Trophoblast cell (in vitro differentiated cells and primary cell): Measurements from ENCODE around the gene EPHB2.

Experiments
- DNase-seq, 2 donors: peaks; one replicate each; pipeline ENCODE4 v3.0.0-alpha.2; 2016
- H2AFZ ChIP-seq: 2 replicates; pipeline ENCODE4 v1.6.1; 2013; ENCODE audit warnings: low read length, moderate library complexity, mild to moderate bottlenecking; ENCODE audit not compliant: insufficient read depth, poor library complexity
- H2AK5ac ChIP-seq: 2 replicates; pipeline ENCODE4 v1.6.1; 2013; ENCODE audit warnings: mild to moderate bottlenecking, low read length
- H2BK120ac ChIP-seq: 2 replicates; pipeline ENCODE4 v1.6.1; 2013; ENCODE audit warnings: low read length, mild to moderate bottlenecking, moderate library complexity; ENCODE audit not compliant: insufficient read depth, poor library complexity
- H2BK12ac ChIP-seq: 2 replicates; pipeline ENCODE4 v1.6.1; 2013; ENCODE audit warnings: mild to moderate bottlenecking, low read length, moderate library complexity
- H2BK5ac ChIP-seq: 2 replicates; pipeline ENCODE4 v1.6.1; 2013; ENCODE audit warnings: low read length, low read depth, moderate library complexity, mild to moderate bottlenecking; ENCODE audit not compliant: poor library complexity
- H3K14ac ChIP-seq: 2 replicates; pipeline ENCODE4 v1.6.1; 2013; ENCODE audit warnings: mild to moderate bottlenecking, low read length
- H3K18ac ChIP-seq: 2 replicates; pipeline ENCODE4 v1.6.1; 2013; ENCODE audit warnings: mild to moderate bottlenecking, low read length
- H3K23ac ChIP-seq: 2 replicates; pipeline ENCODE4 v1.6.1; 2013; ENCODE audit warnings: low read length
- H3K27ac ChIP-seq: 2 replicates; pipeline ENCODE4 v1.5.1; 2013; ENCODE audit warnings: low read depth, mild to moderate bottlenecking, inconsistent platforms, low read length, moderate library complexity
- H3K27me3 ChIP-seq: 2 replicates; pipeline ENCODE4 v1.6.1; 2013; ENCODE audit warnings: inconsistent platforms, mild to moderate bottlenecking, low read length, moderate library complexity; ENCODE audit not compliant: insufficient read depth
- H3K36me3 ChIP-seq, 2 experiments: 1 replicate in 1 of 2; 2 replicates in 1 of 2; pipeline ENCODE4 v1.6.1; 2013; ENCODE audit warnings: low read length in 2 of 2, mild to moderate bottlenecking in 2 of 2, moderate library complexity in 1 of 2; ENCODE audit not compliant: insufficient read depth in 2 of 2, control insufficient read depth in 1 of 2
- H3K4ac ChIP-seq: 2 replicates; pipeline ENCODE4 v1.6.1; 2013; ENCODE audit warnings: low read depth, mild to moderate bottlenecking, low read length, moderate library complexity
- H3K4me1 ChIP-seq, 2 experiments: 1 replicate in 1 of 2; 2 replicates in 1 of 2; pipeline ENCODE4 v1.6.1; 2013; ENCODE audit warnings: low read length in 2 of 2, mild to moderate bottlenecking in 2 of 2, moderate library complexity in 1 of 2; ENCODE audit not compliant: insufficient read depth in 2 of 2, control insufficient read depth in 1 of 2
- H3K4me2 ChIP-seq: 2 replicates; pipeline ENCODE4 v1.6.1; 2013; ENCODE audit warnings: inconsistent platforms, mild to moderate bottlenecking, low read length, moderate library complexity
- H3K4me3 ChIP-seq: 2 replicates; pipeline ENCODE4 v1.5.1; 2013; ENCODE audit warnings: mild to moderate bottlenecking, low read depth, low read length, inconsistent platforms
- H3K79me1 ChIP-seq: one replicate; pipeline ENCODE4 v1.6.1; 2013; ENCODE audit warnings: low read length
- H3K79me2 ChIP-seq: 2 replicates; pipeline ENCODE4 v1.6.1; 2013; ENCODE audit warnings: low read length, mild to moderate bottlenecking; ENCODE audit not compliant: control insufficient read depth, insufficient read depth, poor library complexity
- H3K9ac ChIP-seq: 2 replicates; pipeline ENCODE4 v1.6.1; 2013; ENCODE audit warnings: mild to moderate bottlenecking, low read length
- H3K9me3 ChIP-seq: 2 replicates; pipeline ENCODE4 v1.6.1; 2013; ENCODE audit warnings: low read depth, mild to moderate bottlenecking, control low read depth, inconsistent platforms, low read length; ENCODE audit not compliant: insufficient read depth
- H4K12ac ChIP-seq: 2 replicates; pipeline ENCODE4 v1.6.1; 2013; ENCODE audit warnings: low read depth, mild to moderate bottlenecking, low read length, moderate library complexity
- H4K8ac ChIP-seq: 2 replicates; pipeline ENCODE4 v1.6.1; 2013; ENCODE audit warnings: low read depth, mild to moderate bottlenecking, low read length, moderate library complexity
- H4K91ac ChIP-seq: one replicate; pipeline ENCODE4 v1.6.1; 2013; ENCODE audit warnings: low read depth, mild to moderate bottlenecking, low read length, moderate library complexity
- WGBS: extraction: QIAGEN DNeasy Blood & Tissue Kit; methylation state at CpG from one replicate; pipeline ENCODE4 v1.1.7; 2013; ENCODE audit warnings: missing lambda C conversion rate; ENCODE audit not compliant: insufficient read length, insufficient coverage; ENCODE audit errors: extremely low coverage; 5-methylcytosine and 5-hydroxymethylcytosine counted together

The EPHB2 gene

GRCh38 chr1:22789356-22789994, 78.8 kb downstream of the EPHB2 start:
- peak overlapping the region; percentile 85 for H2AK5ac ChIP-seq
- H3K14ac ChIP-seq = peak overlapping the region; percentile 78
- no peak overlapping the region for H3K4me3 ChIP-seq
- H3K4me1 ChIP-seq = peaks cover 21 to 31% of the 10 kb centered on the region in 2 experiments
- peak overlapping the region; percentile 86 for H2BK120ac ChIP-seq
- H3K4ac ChIP-seq = no peak overlapping the region
- H4K12ac ChIP-seq = no peak overlapping the region
- H3K23ac ChIP-seq = no peak overlapping the region
- peak overlapping the region; percentile 63 for H3K18ac ChIP-seq
- H3K4me2 ChIP-seq = peak overlapping the region; percentile 32
- H3K79me1 ChIP-seq = peaks cover 6% of the 10 kb centered on the region
- H3K36me3 ChIP-seq = no peaks in the 10 kb centered on the region
- peak overlapping the region; percentile 78 for H2BK12ac ChIP-seq
- no peaks in the 10 kb centered on the region for H3K9me3 ChIP-seq
- H3K79me2 ChIP-seq = no peaks in the 10 kb centered on the region
- H3K9ac ChIP-seq = no peak overlapping the region
- H4K8ac ChIP-seq = peak overlapping the region; percentile 34
- WGBS = no CpG with 5 or more reads among the region's 6 CpGs
- peak overlapping the region; percentile 79 for H3K27ac ChIP-seq
- H3K27me3 ChIP-seq = no peaks in the 10 kb centered on the region
- H4K91ac ChIP-seq = peak overlapping the region; percentile 85
- DNase-seq = peak; percentile 82 to 96
- H2AFZ ChIP-seq = peak overlapping the region; percentile 23
- H2BK5ac ChIP-seq = peak overlapping the region; percentile 43

- WGBS = no CpG with 5 or more reads among the region's 13 CpGs
- H3K79me2 ChIP-seq = no peaks in the 10 kb centered on the region
- DNase-seq = peak; percentile 88 to 89
Observed at GRCh38 chr1:22790232-22791008, 79.8 kb downstream of the EPHB2 start.

GRCh38 chr1:22791831-22792347, 81.2 kb downstream of the EPHB2 start:
- WGBS = no CpG with 5 or more reads among the region's 6 CpGs

More at GRCh38 chr1:22790232-22791008, 79.8 kb downstream of the EPHB2 start:
- no peaks in the 10 kb centered on the region for H3K9me3 ChIP-seq
- H4K8ac ChIP-seq = no peak overlapping the region
- H3K18ac ChIP-seq = no peak overlapping the region
- no peak overlapping the region for H3K14ac ChIP-seq
- no peak overlapping the region for H3K4me3 ChIP-seq
- peak overlapping the region; percentile 34 for H2AK5ac ChIP-seq
- no peak overlapping the region for H3K4me2 ChIP-seq
- no peak overlapping the region for H4K12ac ChIP-seq
- H2AFZ ChIP-seq = no peak overlapping the region
- H2BK5ac ChIP-seq = no peak overlapping the region
- H3K27me3 ChIP-seq = no peaks in the 10 kb centered on the region
- no peak overlapping the region for H4K91ac ChIP-seq
- peak overlapping the region; percentile 6 for H2BK120ac ChIP-seq
- H3K4me1 ChIP-seq = peaks cover 21 to 31% of the 10 kb centered on the region in 2 experiments
- H3K36me3 ChIP-seq = no peaks in the 10 kb centered on the region
- peaks cover 6% of the 10 kb centered on the region for H3K79me1 ChIP-seq
- no peak overlapping the region for H3K9ac ChIP-seq
- no peak overlapping the region for H3K23ac ChIP-seq
- peak overlapping the region; percentile 53 for H2BK12ac ChIP-seq
- no peak overlapping the region for H3K4ac ChIP-seq
- no peak overlapping the region for H3K27ac ChIP-seq

GRCh38 chr1:22792396-22793160, 81.9 kb downstream of the EPHB2 start:
- H3K36me3 ChIP-seq = no peaks in the 10 kb centered on the region
- no peak overlapping the region for H4K91ac ChIP-seq
- H2BK120ac ChIP-seq = no peak overlapping the region
- no peak overlapping the region for H3K4ac ChIP-seq
- H3K4me3 ChIP-seq = no peak overlapping the region
- no peak overlapping the region for H4K8ac ChIP-seq
- H3K23ac ChIP-seq = no peak overlapping the region
- no peak overlapping the region for H2BK5ac ChIP-seq
- peaks cover 18 to 30% of the 10 kb centered on the region in 2 experiments for H3K4me1 ChIP-seq
- no peaks in the 10 kb centered on the region for H3K9me3 ChIP-seq
- H3K27me3 ChIP-seq = no peaks in the 10 kb centered on the region
- H3K18ac ChIP-seq = no peak overlapping the region
- no peak overlapping the region for H4K12ac ChIP-seq
- H2AFZ ChIP-seq = no peak overlapping the region
- no peak overlapping the region for H2BK12ac ChIP-seq
- WGBS = no CpG with 5 or more reads among the region's 6 CpGs
- no peak overlapping the region for H3K14ac ChIP-seq
- H3K4me2 ChIP-seq = no peak overlapping the region
- no peak overlapping the region for H3K27ac ChIP-seq
- H3K79me2 ChIP-seq = no peaks in the 10 kb centered on the region
- no peak overlapping the region for H2AK5ac ChIP-seq
- peaks cover 6% of the 10 kb centered on the region for H3K79me1 ChIP-seq
- peak; percentile 47 to 51 for DNase-seq
- H3K9ac ChIP-seq = no peak overlapping the region

More at GRCh38 chr1:22791831-22792347, 81.2 kb downstream of the EPHB2 start:
- Histone ChIP-seq H4K91ac (no peak overlapping the region), H2BK5ac (no peak overlapping the region), H3K36me3 (no peaks in the 10 kb centered on the region), H3K27me3 (no peaks in the 10 kb centered on the region), H3K23ac (no peak overlapping the region), H2BK12ac (no peak overlapping the region), H3K4ac (no peak overlapping the region), H3K4me3 (no peak overlapping the region), H3K9ac (no peak overlapping the region), H3K79me1 (peaks cover 6% of the 10 kb centered on the region), H3K4me1 (peaks cover 19 to 31% of the 10 kb centered on the region in 2 experiments), H2AFZ (no peak overlapping the region), H3K27ac (no peak overlapping the region), H4K8ac (no peak overlapping the region), H3K18ac (no peak overlapping the region), H3K9me3 (no peaks in the 10 kb centered on the region), H3K4me2 (no peak overlapping the region), H3K79me2 (no peaks in the 10 kb centered on the region), H3K14ac (no peak overlapping the region), H4K12ac (no peak overlapping the region), H2BK120ac (no peak overlapping the region), H2AK5ac (no peak overlapping the region)
- no peak for DNase-seq
